Osteoblast (primary cell): ENCODE results near the gene NR4A1. TPM values are rescaled to one million over a fixed set of nuclear protein-coding genes. Genes with fewer than 3 reads are reported as not detected.

Experiments
- DNase-seq: peaks from one replicate; pipeline ENCODE4 v3.0.0; 2011; ENCODE audit warnings: low spot score, mixed read lengths; ENCODE audit not compliant: insufficient read length; ENCODE audit errors: missing footprints
- H2AFZ ChIP-seq: 2 replicates; pipeline ENCODE4 v1.6.0; 2011; ENCODE audit warnings: mild to moderate bottlenecking, low read length
- H3K27ac ChIP-seq: 2 replicates; pipeline ENCODE4 v1.5.1; 2011; ENCODE audit warnings: mild to moderate bottlenecking, low read depth, low read length, moderate library complexity
- H3K27me3 ChIP-seq: 2 replicates; pipeline ENCODE4 v1.6.0; 2012; ENCODE audit warnings: mild to moderate bottlenecking, control low read depth, inconsistent platforms, low read length, moderate library complexity; ENCODE audit not compliant: insufficient read depth
- H3K36me3 ChIP-seq: 2 replicates; pipeline ENCODE4 v1.5.1; 2011; ENCODE audit warnings: mild to moderate bottlenecking, low read length, control low read depth, moderate library complexity; ENCODE audit not compliant: insufficient read depth
- H3K4me1 ChIP-seq: 2 replicates; pipeline ENCODE4 v1.5.1; 2011; ENCODE audit warnings: mild to moderate bottlenecking, low read length, control low read depth, moderate library complexity; ENCODE audit not compliant: insufficient read depth
- H3K4me2 ChIP-seq: 2 replicates; pipeline ENCODE4 v1.6.0; 2011; ENCODE audit warnings: mild to moderate bottlenecking, low read length; ENCODE audit not compliant: insufficient read depth
- H3K4me3 ChIP-seq: fragments of 200-600 bp; sonication (generic); 3 replicates; pipeline ENCODE4 v1.5.1; 2012; ENCODE audit warnings: mild to moderate bottlenecking, low read length, inconsistent platforms; ENCODE audit not compliant: insufficient read depth
- H3K79me2 ChIP-seq: 2 replicates; pipeline ENCODE4 v1.6.0; 2012; ENCODE audit warnings: mild to moderate bottlenecking, low read length, control low read depth, inconsistent platforms; ENCODE audit not compliant: insufficient read depth
- H3K9me3 ChIP-seq: 2 replicates; pipeline ENCODE4 v1.5.1; 2011; ENCODE audit warnings: low read depth, low read length, control low read depth
- H4K20me1 ChIP-seq: 2 replicates; pipeline ENCODE4 v1.6.0; 2012; ENCODE audit warnings: mild to moderate bottlenecking, low read length, control low read depth; ENCODE audit not compliant: insufficient read depth
- total RNA-seq: library from RNA; depleted of rRNA; stranded (reverse); fragments of >200 nt; gene quantifications from 2 replicates; pipeline ENCODE4 v1.2.3, GENCODE V29; 2012
- TF ChIP-seq, protein P1 (sequence below): IDR thresholded peaks from 2 replicates; pipeline ENCODE4 v1.5.1; 2011; ENCODE audit warnings: mild to moderate bottlenecking, low read depth, low read length, moderate library complexity; ENCODE audit errors: extremely low read depth

NR4A1 gene
- total RNA-seq, 1 donor = 3.3 TPM

DNA sequence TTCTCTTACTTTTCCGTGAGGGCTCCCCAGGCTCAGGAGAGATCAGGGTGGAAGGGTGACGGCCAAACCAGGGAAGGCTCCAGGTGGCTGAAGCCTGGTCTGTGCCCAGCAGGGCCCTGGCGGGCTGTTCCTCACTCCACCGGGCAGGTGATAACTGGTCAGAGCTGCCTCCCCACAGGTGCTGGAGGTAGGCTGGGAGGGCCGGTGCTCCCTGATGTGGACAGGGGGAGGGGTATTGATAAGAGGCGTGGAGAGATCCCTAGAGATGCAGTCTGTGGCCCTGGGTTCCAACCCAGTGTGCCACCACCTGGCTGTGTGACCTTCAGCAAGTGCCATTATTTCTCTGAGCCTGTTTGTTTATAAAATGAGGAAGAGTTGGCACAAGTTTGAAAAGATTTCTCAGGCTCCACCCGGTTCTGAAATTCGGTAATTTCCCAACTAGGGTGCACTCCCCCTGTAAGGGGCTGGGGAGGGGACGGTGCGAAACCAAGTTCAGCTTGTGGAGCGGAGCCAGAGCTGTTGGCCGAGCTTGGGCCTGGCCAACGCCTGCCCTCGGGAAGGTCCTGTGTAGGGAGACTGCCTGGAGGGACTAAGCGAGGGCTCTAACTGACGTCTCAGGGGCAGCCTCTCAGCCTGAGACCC is 1.0 kb upstream of the NR4A1 start:
- TF ChIP-seq, protein P1, sequence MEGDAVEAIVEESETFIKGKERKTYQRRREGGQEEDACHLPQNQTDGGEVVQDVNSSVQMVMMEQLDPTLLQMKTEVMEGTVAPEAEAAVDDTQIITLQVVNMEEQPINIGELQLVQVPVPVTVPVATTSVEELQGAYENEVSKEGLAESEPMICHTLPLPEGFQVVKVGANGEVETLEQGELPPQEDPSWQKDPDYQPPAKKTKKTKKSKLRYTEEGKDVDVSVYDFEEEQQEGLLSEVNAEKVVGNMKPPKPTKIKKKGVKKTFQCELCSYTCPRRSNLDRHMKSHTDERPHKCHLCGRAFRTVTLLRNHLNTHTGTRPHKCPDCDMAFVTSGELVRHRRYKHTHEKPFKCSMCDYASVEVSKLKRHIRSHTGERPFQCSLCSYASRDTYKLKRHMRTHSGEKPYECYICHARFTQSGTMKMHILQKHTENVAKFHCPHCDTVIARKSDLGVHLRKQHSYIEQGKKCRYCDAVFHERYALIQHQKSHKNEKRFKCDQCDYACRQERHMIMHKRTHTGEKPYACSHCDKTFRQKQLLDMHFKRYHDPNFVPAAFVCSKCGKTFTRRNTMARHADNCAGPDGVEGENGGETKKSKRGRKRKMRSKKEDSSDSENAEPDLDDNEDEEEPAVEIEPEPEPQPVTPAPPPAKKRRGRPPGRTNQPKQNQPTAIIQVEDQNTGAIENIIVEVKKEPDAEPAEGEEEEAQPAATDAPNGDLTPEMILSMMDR = no peak
- no peak for DNase-seq
- Histone ChIP-seq H3K9me3 (no peaks in the 10 kb centered on the region), H3K27ac (peak overlapping the region; percentile 95), H3K79me2 (peaks cover 25% of the 10 kb centered on the region), H3K4me3 (peak overlapping the region; percentile 75), H3K36me3 (peaks cover 11% of the 10 kb centered on the region), H3K27me3 (no peaks in the 10 kb centered on the region), H3K4me2 (peak overlapping the region; percentile 94), H2AFZ (no peak overlapping the region), H3K4me1 (peaks cover 23% of the 10 kb centered on the region), H4K20me1 (peaks cover 8% of the 10 kb centered on the region)

- DNase-seq = peak; percentile 80
- Histone ChIP-seq H3K4me1 (peaks cover 22% of the 10 kb centered on the region), H3K9me3 (no peaks in the 10 kb centered on the region), H3K79me2 (peaks cover 22% of the 10 kb centered on the region), H3K4me2 (peak overlapping the region; percentile 85), H3K4me3 (peak overlapping the region; percentile 75), H2AFZ (no peak overlapping the region), H3K36me3 (peaks cover 28% of the 10 kb centered on the region), H4K20me1 (peaks cover 8% of the 10 kb centered on the region), H3K27ac (peak overlapping the region; percentile 87), H3K27me3 (no peaks in the 10 kb centered on the region)
- TF ChIP-seq, protein P1 = no peak
Measured at GRCh38 chr12:52052468-52053186, 1.4 kb downstream of the NR4A1 start.

GRCh38 chr12:52053536-52054209 is 2.4 kb downstream of the NR4A1 start:
- Histone ChIP-seq H3K4me1 (peaks cover 22% of the 10 kb centered on the region), H4K20me1 (peaks cover 8% of the 10 kb centered on the region), H3K36me3 (peaks cover 35% of the 10 kb centered on the region), H3K27me3 (no peaks in the 10 kb centered on the region), H3K4me3 (peak overlapping the region; percentile 75), H3K9me3 (no peaks in the 10 kb centered on the region), H3K27ac (peak overlapping the region; percentile 87), H2AFZ (no peak overlapping the region), H3K4me2 (peak overlapping the region; percentile 85), H3K79me2 (peaks cover 22% of the 10 kb centered on the region)
- DNase-seq = no peak
- TF ChIP-seq, protein P1 = no peak

DNA sequence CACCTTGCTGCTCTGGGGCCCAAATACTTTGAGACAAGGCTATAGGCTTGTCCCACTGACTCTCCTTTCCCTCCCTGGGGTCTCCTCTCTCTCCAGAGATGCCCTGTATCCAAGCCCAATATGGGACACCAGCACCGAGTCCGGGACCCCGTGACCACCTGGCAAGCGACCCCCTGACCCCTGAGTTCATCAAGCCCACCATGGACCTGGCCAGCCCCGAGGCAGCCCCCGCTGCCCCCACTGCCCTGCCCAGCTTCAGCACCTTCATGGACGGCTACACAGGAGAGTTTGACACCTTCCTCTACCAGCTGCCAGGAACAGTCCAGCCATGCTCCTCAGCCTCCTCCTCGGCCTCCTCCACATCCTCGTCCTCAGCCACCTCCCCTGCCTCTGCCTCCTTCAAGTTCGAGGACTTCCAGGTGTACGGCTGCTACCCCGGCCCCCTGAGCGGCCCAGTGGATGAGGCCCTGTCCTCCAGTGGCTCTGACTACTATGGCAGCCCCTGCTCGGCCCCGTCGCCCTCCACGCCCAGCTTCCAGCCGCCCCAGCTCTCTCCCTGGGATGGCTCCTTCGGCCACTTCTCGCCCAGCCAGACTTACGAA is 3.1 kb downstream of the NR4A1 start:
- H3K27me3 ChIP-seq = no peaks in the 10 kb centered on the region
- peaks cover 22% of the 10 kb centered on the region for H3K79me2 ChIP-seq
- peaks cover 35% of the 10 kb centered on the region for H3K36me3 ChIP-seq
- no peak overlapping the region for H3K27ac ChIP-seq
- no peak overlapping the region for H3K4me2 ChIP-seq
- TF ChIP-seq, protein P1 = no peak
- H3K4me1 ChIP-seq = peaks cover 22% of the 10 kb centered on the region
- DNase-seq = no peak
- no peak overlapping the region for H2AFZ ChIP-seq
- H4K20me1 ChIP-seq = peaks cover 8% of the 10 kb centered on the region
- H3K4me3 ChIP-seq = no peak overlapping the region
- H3K9me3 ChIP-seq = no peaks in the 10 kb centered on the region
